B cell (primary cell): ENCODE results near the gene EIF5. TPM values are rescaled to one million over a fixed set of nuclear protein-coding genes. Genes with fewer than 3 reads are reported as not detected.

Experiments used
- ATAC-seq: fragments of 200-7000 bp; cut with Tn5 transposase; one replicate; pipeline ENCODE4 v1.10.0; 2021; ENCODE audit warnings: low read depth, mild to moderate bottlenecking, moderate number of reproducible peaks, moderate library complexity
- CTCF ChIA-PET: fragments of 350-600 bp; sonication (Branson Sonifier 250); formaldehyde crosslinking; loops from one replicate; lab custom pipeline; 2021; ENCODE audit warnings: antibody characterized with exemption, inconsistent platforms; lab: Charles Lee
- POLR2A ChIA-PET: fragments of 350-600 bp; sonication (Branson Sonifier 250); formaldehyde crosslinking; loops from one replicate; lab custom pipeline; 2021; ENCODE audit warnings: antibody characterized with exemption; lab: Charles Lee
- DNase-seq: peaks from one replicate; pipeline ENCODE4 v3.0.0; 2013
- H2AFZ ChIP-seq: 2 replicates; pipeline ENCODE4 v1.6.1; 2012; ENCODE audit warnings: mild to moderate bottlenecking, low read depth, low read length; ENCODE audit not compliant: insufficient read depth, poor library complexity, severe bottlenecking
- H3K27ac ChIP-seq, 2 donors: 1 replicate in 1 of 2; 2 replicates in 1 of 2; pipeline ENCODE4 v1.5.1; 2012 to 2013; ENCODE audit warnings: low read length in 2 of 2, mild to moderate bottlenecking in 2 of 2, moderate library complexity in 1 of 2
- H3K27me3 ChIP-seq, 4 experiments: fragments of 200-600 bp in 1 of 4; sonication (generic) in 1 of 4; replicated peaks in 1 of 4; 1 replicate in 2 of 4; 2 replicates in 2 of 4; pipeline versions ENCODE4 v1.6.1 to v1.7.0; 2013 to 2016; ENCODE audit warnings: low read length in 3 of 4, mild to moderate bottlenecking in 2 of 4, mixed read lengths in 1 of 4, moderate library complexity in 1 of 4; ENCODE audit not compliant: insufficient read depth in 4 of 4, control insufficient read depth in 3 of 4; ENCODE audit errors: control extremely low read depth in 1 of 4
- H3K36me3 ChIP-seq, 2 experiments: replicated peaks in 1 of 2; 1 replicate in 1 of 2; 2 replicates in 1 of 2; pipeline versions ENCODE4 v1.6.1 to v1.7.1; 2013; ENCODE audit warnings: low read length in 1 of 2; ENCODE audit not compliant: insufficient read depth in 2 of 2, control insufficient read depth in 1 of 2; ENCODE audit errors: control extremely low read depth in 1 of 2, extremely low read depth in 1 of 2
- H3K4me1 ChIP-seq, 2 donors: fragments of 200-600 bp in 1 of 2; sonication (generic) in 1 of 2; 1 replicate in 1 of 2; 2 replicates in 1 of 2; pipeline versions ENCODE4 v1.5.1 to v1.6.1; 2013 to 2017; ENCODE audit warnings: low read length in 2 of 2; ENCODE audit not compliant: control insufficient read depth in 2 of 2, insufficient read depth in 2 of 2
- H3K4me2 ChIP-seq: replicated peaks from 2 replicates; pipeline ENCODE3; 2012; ENCODE audit warnings: mild to moderate bottlenecking, low read depth, low read length; ENCODE audit not compliant: poor library complexity, severe bottlenecking
- H3K4me3 ChIP-seq, 5 experiments: fragments of 200-600 bp in 1 of 5; sonication (generic) in 1 of 5; 1 replicate in 3 of 5; 2 replicates in 2 of 5; pipeline versions ENCODE4 v1.5.1 to v1.7.0; 2011 to 2016; ENCODE audit warnings: low read length in 4 of 5, mild to moderate bottlenecking in 4 of 5, low read depth in 2 of 5, control low read depth in 1 of 5, moderate library complexity in 1 of 5; ENCODE audit not compliant: insufficient read depth in 1 of 5; ENCODE audit errors: control extremely low read depth in 1 of 5, extremely low read depth in 1 of 5
- H3K79me2 ChIP-seq: fragments of 200-600 bp; sonication (generic); one replicate; pipeline ENCODE4 v1.6.0; 2016; ENCODE audit warnings: low read length; ENCODE audit not compliant: control insufficient read depth, insufficient read depth
- H3K9ac ChIP-seq: fragments of 200-600 bp; sonication (generic); 2 replicates; pipeline ENCODE4 v1.6.1; 2017; ENCODE audit warnings: mild to moderate bottlenecking, low read length, moderate library complexity
- H3K9me3 ChIP-seq, 3 donors: one replicate each; pipeline versions ENCODE4 v1.6.1 to v1.7.1; 2013; ENCODE audit warnings: low read length in 2 of 3; ENCODE audit not compliant: control insufficient read depth in 2 of 3, insufficient read depth in 1 of 3; ENCODE audit errors: control extremely low read depth in 1 of 3
- H4K20me1 ChIP-seq: 2 replicates; pipeline ENCODE4 v1.6.0; 2012; ENCODE audit warnings: mild to moderate bottlenecking, low read length; ENCODE audit not compliant: insufficient read depth, control insufficient read depth, poor library complexity, severe bottlenecking
- H3K27ac Mint-ChIP-seq: one replicate; pipeline ENCODE4 v1.8.0; 2021; ENCODE audit warnings: mixed read lengths
- H3K27me3 Mint-ChIP-seq: one replicate; pipeline ENCODE4 v1.8.0; 2021; ENCODE audit warnings: mixed read lengths
- H3K4me1 Mint-ChIP-seq: one replicate; pipeline ENCODE4 v1.8.0; 2021; ENCODE audit warnings: mixed read lengths
- H3K4me3 Mint-ChIP-seq: one replicate; pipeline ENCODE4 v1.8.0; 2021; ENCODE audit warnings: mixed read lengths
- H3K9me3 Mint-ChIP-seq: one replicate; pipeline ENCODE4 v1.8.0; 2022; ENCODE audit warnings: mixed read lengths; ENCODE audit not compliant: insufficient read depth
- CTCF ChIP-seq: fragments of 200-600 bp; IDR thresholded peaks from one replicate; pipeline ENCODE4 v1.8.0; 2022; ENCODE audit warnings: antibody characterized with exemption, mild to moderate bottlenecking
- EZH2 ChIP-seq: IDR thresholded peaks from 2 replicates; pipeline ENCODE4 v1.6.1; 2012; ENCODE audit warnings: borderline replicate concordance, low read depth, mild to moderate bottlenecking, moderate library complexity, low read length; ENCODE audit not compliant: insufficient read depth, poor library complexity, severe bottlenecking
- WGBS: methylation state at CpG from one replicate; pipeline ENCODE4 v1.1.5; 2013; ENCODE audit warnings: missing lambda C conversion rate; ENCODE audit not compliant: insufficient coverage; 5-methylcytosine and 5-hydroxymethylcytosine counted together
- intact Hi-C: fragments of 100-400 bp; cut with micrococcal nuclease; formaldehyde crosslinking; loops from one replicate; pipeline ENCODE4 v1.10.0; 2022
- polyA plus RNA-seq: library from polyadenylated mRNA; depleted of rRNA; stranded (reverse); fragments of >200 nt; gene quantifications from 2 replicates; pipeline ENCODE4 v1.2.3, GENCODE V29; 2012
- total RNA-seq, 2 donors: library from RNA; stranded (reverse); fragments of 120-200 nt in 1 of 2; gene quantifications; 1 replicate in 1 of 2; 2 replicates in 1 of 2; pipeline versions ENCODE4 v1.2.3 to v1.2.4, GENCODE V29; 2013 to 2022

Gene EIF5
- total and polyA plus RNA-seq, 2 donors (not counting 1 experiment from before 2014, with no cell fraction given) = 206 to 314 TPM

GRCh38 chr14:103315351-103315911 is 18.6 kb upstream of the EIF5 start:
- 96% methylated on average over 11 of the region's 14 CpGs for WGBS
- H3K27ac Mint-ChIP-seq = no peak overlapping the region
- H3K9ac ChIP-seq = no peak overlapping the region
- no peak for DNase-seq
- no peaks in the 10 kb centered on the region for H3K9me3 ChIP-seq
- H3K27me3 ChIP-seq = peaks cover 0 to 8% (median 2%) of the 10 kb centered on the region in 4 experiments
- H3K4me1 Mint-ChIP-seq = peaks cover 3% of the 10 kb centered on the region
- no peaks in the 10 kb centered on the region for H4K20me1 ChIP-seq
- no peaks in the 10 kb centered on the region for H3K9me3 Mint-ChIP-seq
- H3K4me1 ChIP-seq = peaks cover 0 to 4% of the 10 kb centered on the region in 2 donors
- ChIA-PET POLR2A (no interaction called here), CTCF (no interaction called here)
- no peak overlapping the region for H3K27ac ChIP-seq
- no peaks in the 10 kb centered on the region for H3K79me2 ChIP-seq
- H3K27me3 Mint-ChIP-seq = peaks cover 27% of the 10 kb centered on the region
- ATAC-seq = no peak
- no peak overlapping the region for H2AFZ ChIP-seq
- no peak overlapping the region for H3K4me2 ChIP-seq
- TF ChIP-seq EZH2 (no peak), CTCF (no peak)
- H3K36me3 ChIP-seq = no peaks in the 10 kb centered on the region
- intact Hi-C loops = no loop called here
- H3K4me3 ChIP-seq = no peak overlapping the region
- no peak overlapping the region for H3K4me3 Mint-ChIP-seq

- Histone ChIP-seq H3K9me3 (no peaks in the 10 kb centered on the region), H3K4me2 (no peak overlapping the region), H2AFZ (no peak overlapping the region), H4K20me1 (no peaks in the 10 kb centered on the region), H3K36me3 (no peaks in the 10 kb centered on the region), H3K27ac (no peak overlapping the region), H3K79me2 (no peaks in the 10 kb centered on the region), H3K27me3 (peaks cover 0 to 8% (median 2%) of the 10 kb centered on the region in 4 experiments), H3K9ac (no peak overlapping the region), H3K4me3 (no peak overlapping the region), H3K4me1 (peaks cover 0 to 4% of the 10 kb centered on the region in 2 donors)
- no peak overlapping the region for H3K4me3 Mint-ChIP-seq
- ChIA-PET CTCF (no interaction called here), POLR2A (no interaction called here)
- DNase-seq (no peak), ATAC-seq (no peak)
- no peaks in the 10 kb centered on the region for H3K9me3 Mint-ChIP-seq
- TF ChIP-seq EZH2 (no peak), CTCF (no peak)
- no peak overlapping the region for H3K27ac Mint-ChIP-seq
- intact Hi-C loops = no loop called here
- WGBS = 90% methylated on average over 11 of the region's 11 CpGs
- H3K27me3 Mint-ChIP-seq = peaks cover 27% of the 10 kb centered on the region
- peaks cover 3% of the 10 kb centered on the region for H3K4me1 Mint-ChIP-seq
Observed at GRCh38 chr14:103315941-103316340, 18.1 kb upstream of the EIF5 start.
